Breast epithelium (tissue), 4 donors: ENCODE results near the gene OR2W3. TPM values are rescaled to one million over a fixed set of nuclear protein-coding genes. Genes with fewer than 3 reads are reported as not detected.
"Not testable (repeated sequence)": the region's sequence is repeated elsewhere in the genome, so short reads cannot be mapped to it uniquely, and the experiment has no call there.

ENCODE experiments used
- DNase-seq, 2 donors: peaks; one replicate each; pipeline ENCODE4 v3.0.0-alpha.2; 2019; ENCODE audit warnings: low spot score in 2 of 2
- H3K27ac ChIP-seq, 2 donors: fragments of 200-600 bp; sonication (generic) in 1 of 2; one replicate each; pipeline ENCODE4 v1.5.1; 2016 to 2019; ENCODE audit warnings: mild to moderate bottlenecking in 1 of 2
- H3K27me3 ChIP-seq, 2 donors: fragments of 200-600 bp; sonication (generic) in 1 of 2; one replicate each; pipeline versions ENCODE4 v1.5.1 to v1.6.0; 2017 to 2019; ENCODE audit warnings: control low read depth in 1 of 2, mild to moderate bottlenecking in 1 of 2
- H3K36me3 ChIP-seq: fragments of 200-600 bp; one replicate; pipeline ENCODE4 v1.5.1; 2019
- H3K4me1 ChIP-seq, 2 donors: fragments of 200-600 bp; sonication (generic); one replicate each; pipeline ENCODE4 v1.5.1; 2016 to 2019; ENCODE audit warnings: control low read depth in 1 of 2
- H3K4me3 ChIP-seq, 3 donors: fragments of 200-600 bp; sonication (generic); 1 replicate in 2 of 3; 2 replicates in 1 of 3; pipeline ENCODE4 v1.5.1; 2016 to 2019; ENCODE audit warnings: mild to moderate bottlenecking in 3 of 3, moderate library complexity in 2 of 3
- H3K9me3 ChIP-seq, 2 donors: fragments of 200-600 bp; sonication (generic) in 1 of 2; one replicate each; pipeline ENCODE4 v1.5.1; 2016 to 2019; ENCODE audit warnings: control low read depth in 1 of 2
- POLR2A ChIP-seq: fragments of 450-650 bp; IDR thresholded peaks from one replicate; pipeline ENCODE4 v1.6.1; 2016; ENCODE audit warnings: antibody characterized with exemption, mild to moderate bottlenecking, moderate library complexity
- POLR2AphosphoS5 ChIP-seq, 3 donors: sonication (generic); formaldehyde crosslinking; IDR thresholded peaks; one replicate each; pipeline ENCODE4 v1.6.1; 2017; ENCODE audit warnings: antibody characterized with exemption in 3 of 3
- intact Hi-C: fragments of 100-400 bp; cut with DNase I; formaldehyde crosslinking; loops from one replicate; pipeline ENCODE4 v1.15.1; 2023; ENCODE audit warnings: low total_unique reads
- total RNA-seq, 3 donors: library from RNA; depleted of rRNA; stranded (reverse); fragments of >200 nt; gene quantifications; one replicate each; pipeline ENCODE4 v1.1.0, GENCODE V29; 2016
- TF ChIP-seq, protein P1 (sequence below), 3 donors: fragments of 450-650 bp; IDR thresholded peaks; one replicate each; pipeline ENCODE4 v1.5.1; 2016 to 2017; ENCODE audit warnings: antibody characterized with exemption in 3 of 3, mild to moderate bottlenecking in 3 of 3, moderate library complexity in 3 of 3

The OR2W3 gene
- total RNA-seq, 3 donors from 2014 or later, result 3.6 TPM; not detected in 2

DNA sequence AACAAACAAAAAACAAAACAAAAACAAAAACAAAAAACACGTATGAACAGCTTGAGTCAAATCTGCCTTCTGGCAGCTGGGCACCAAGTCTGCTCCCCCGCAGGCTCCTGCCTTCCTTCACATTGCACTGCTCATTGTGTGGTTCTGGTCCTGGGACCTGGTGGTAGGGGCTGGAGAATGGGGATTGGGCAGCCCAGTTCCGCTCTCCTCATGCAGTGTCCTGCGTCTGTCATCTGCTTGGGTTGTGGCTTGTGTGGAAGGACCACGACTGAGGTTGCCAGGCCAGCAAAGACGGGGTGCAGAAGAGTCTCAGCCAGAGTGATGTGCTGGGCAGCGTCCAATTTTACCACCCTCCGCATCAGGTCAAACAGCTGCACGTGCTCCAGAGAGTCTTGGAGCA, 40.4 kb downstream of the OR2W3 start:
- Histone ChIP-seq H3K4me3 (no peak overlapping the region), H3K36me3 (no peaks in the 10 kb centered on the region), H3K27me3 (no peaks in the 10 kb centered on the region), H3K27ac (no peak overlapping the region), H3K9me3 (peaks cover 3 to 11% of the 10 kb centered on the region in 2 donors), H3K4me1 (no peaks in the 10 kb centered on the region)
- TF ChIP-seq POLR2AphosphoS5 (IDR thresholded peaks at IDR 0.05) (no peak), POLR2A (no peak)
- TF ChIP-seq, protein P1, sequence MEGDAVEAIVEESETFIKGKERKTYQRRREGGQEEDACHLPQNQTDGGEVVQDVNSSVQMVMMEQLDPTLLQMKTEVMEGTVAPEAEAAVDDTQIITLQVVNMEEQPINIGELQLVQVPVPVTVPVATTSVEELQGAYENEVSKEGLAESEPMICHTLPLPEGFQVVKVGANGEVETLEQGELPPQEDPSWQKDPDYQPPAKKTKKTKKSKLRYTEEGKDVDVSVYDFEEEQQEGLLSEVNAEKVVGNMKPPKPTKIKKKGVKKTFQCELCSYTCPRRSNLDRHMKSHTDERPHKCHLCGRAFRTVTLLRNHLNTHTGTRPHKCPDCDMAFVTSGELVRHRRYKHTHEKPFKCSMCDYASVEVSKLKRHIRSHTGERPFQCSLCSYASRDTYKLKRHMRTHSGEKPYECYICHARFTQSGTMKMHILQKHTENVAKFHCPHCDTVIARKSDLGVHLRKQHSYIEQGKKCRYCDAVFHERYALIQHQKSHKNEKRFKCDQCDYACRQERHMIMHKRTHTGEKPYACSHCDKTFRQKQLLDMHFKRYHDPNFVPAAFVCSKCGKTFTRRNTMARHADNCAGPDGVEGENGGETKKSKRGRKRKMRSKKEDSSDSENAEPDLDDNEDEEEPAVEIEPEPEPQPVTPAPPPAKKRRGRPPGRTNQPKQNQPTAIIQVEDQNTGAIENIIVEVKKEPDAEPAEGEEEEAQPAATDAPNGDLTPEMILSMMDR (IDR thresholded peaks at IDR 0.05), result no peak
- DNase-seq, result no peak
- intact Hi-C loops, result no loop called here

DNA sequence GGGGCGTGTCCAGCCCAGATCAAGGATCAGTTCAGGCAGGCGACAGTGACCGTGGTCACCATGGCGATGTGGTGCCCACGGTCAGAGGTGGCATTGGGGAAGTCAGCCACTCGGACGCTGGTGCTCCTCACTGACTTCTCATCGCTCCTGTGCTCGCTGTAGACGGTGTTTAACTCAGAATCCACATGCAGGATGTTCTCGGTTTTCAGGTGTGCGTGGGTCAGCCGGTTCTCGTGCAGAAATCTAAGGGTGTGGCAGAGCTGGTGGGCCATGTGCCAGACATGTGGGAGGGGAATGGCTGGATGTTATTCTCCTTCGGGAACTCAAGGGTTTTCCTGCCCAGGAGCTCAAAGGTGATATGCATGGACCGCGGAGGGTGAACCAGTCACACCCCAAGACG, 41.0 kb downstream of the OR2W3 start:
- peaks cover 3 to 11% of the 10 kb centered on the region in 2 donors for H3K9me3 ChIP-seq
- TF ChIP-seq POLR2A, result no peak
- TF ChIP-seq POLR2AphosphoS5 (IDR thresholded peaks at IDR 0.05), result no peak
- TF ChIP-seq, protein P1 (IDR thresholded peaks at IDR 0.05), result no peak
- no peak overlapping the region for H3K27ac ChIP-seq
- no peak overlapping the region for H3K4me3 ChIP-seq
- intact Hi-C loops, result no loop called here
- H3K4me1 ChIP-seq, result no peaks in the 10 kb centered on the region
- no peaks in the 10 kb centered on the region for H3K27me3 ChIP-seq
- no peaks in the 10 kb centered on the region for H3K36me3 ChIP-seq
- no peak for DNase-seq

DNA sequence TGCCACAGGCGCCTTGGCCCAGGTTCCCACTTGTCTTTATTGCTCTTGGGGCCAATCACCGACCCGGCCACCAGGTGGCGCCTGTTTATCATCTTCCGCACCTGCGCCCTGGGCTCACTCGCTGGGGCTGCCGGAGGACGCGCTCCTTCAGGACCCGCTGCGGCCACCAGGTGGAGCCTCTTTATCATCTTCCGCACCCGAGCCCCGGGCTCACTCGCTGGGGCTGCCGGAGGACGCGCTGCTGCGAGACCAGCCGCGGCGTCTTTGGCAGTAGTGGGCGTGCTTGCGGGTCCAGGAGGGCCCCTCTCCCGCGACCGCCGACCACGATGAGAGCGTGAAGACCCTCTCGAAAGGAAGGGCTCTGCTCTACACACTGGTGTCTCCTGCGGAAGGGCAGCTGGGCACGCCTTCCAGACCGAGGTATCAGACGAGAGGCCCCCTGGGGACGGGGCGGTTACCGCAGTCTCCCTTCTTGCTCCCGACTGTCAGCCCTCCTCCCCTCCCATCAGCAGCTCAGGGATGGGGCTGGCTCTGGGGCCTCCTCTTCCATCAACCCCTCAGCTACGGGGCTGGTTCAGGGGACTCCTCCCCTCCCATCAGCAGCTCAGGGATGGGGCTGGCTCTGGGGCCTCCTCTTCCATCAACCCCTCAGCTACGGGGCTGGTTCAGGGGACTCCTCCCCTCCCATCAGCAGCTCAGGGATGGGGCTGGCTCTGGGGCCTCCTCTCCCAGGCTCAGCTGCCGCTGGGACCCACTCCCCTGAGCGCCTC, 41.8 kb downstream of the OR2W3 start:
- TF ChIP-seq, protein P1 (IDR thresholded peaks at IDR 0.05), result peak; percentile 24 to 62 (median 47)
- peak; percentile 40 to 62 for DNase-seq
- Histone ChIP-seq H3K27ac (peak overlapping the region in 1 of 2 donors; percentile 38), H3K4me3 (peak overlapping the region in 2 of 3 donors; percentile 44 to 68), H3K9me3 (peaks cover 3 to 11% of the 10 kb centered on the region in 2 donors)
- intact Hi-C loops, H3K36me3 ChIP-seq, H3K4me1 ChIP-seq, H3K27me3 ChIP-seq: not testable (repeated sequence)

DNA sequence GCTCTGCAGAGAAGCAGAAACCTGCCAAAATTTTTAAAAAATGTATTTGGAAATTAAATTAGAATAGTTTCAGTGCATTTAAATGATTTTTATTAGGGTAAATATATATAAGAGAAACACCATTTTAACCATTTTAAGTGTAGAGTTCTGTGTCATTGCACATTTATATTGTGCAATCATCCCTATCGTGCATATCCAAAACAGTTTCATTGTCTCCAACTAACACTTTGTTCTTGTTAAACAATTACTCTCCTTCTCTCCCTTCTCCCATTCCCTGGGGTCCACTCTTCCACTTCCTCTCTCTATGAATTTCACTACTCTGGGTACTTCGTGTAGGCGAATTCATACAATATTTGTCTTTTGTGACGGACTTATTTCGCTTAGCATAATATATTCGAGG, 47.2 kb downstream of the OR2W3 start:
- intact Hi-C loops, result no loop called here
- Histone ChIP-seq H3K36me3 (no peaks in the 10 kb centered on the region), H3K4me1 (no peaks in the 10 kb centered on the region), H3K27me3 (no peaks in the 10 kb centered on the region), H3K27ac (no peak overlapping the region), H3K4me3 (no peak overlapping the region), H3K9me3 (peaks cover 4 to 5% of the 10 kb centered on the region in 2 donors)
- TF ChIP-seq POLR2AphosphoS5 (IDR thresholded peaks at IDR 0.05), result no peak
- TF ChIP-seq POLR2A, result no peak
- TF ChIP-seq, protein P1 (IDR thresholded peaks at IDR 0.05), result no peak
- DNase-seq, result no peak

Other genes starting within 250 kb of the OR2W3 start
- gene OR13G1, start 215.8 kb upstream of the OR2W3 start, total RNA-seq, result not detected
- not detected for gene OR6F1, start 178.9 kb upstream of the OR2W3 start, total RNA-seq
- gene OR14K1, start 157.0 kb upstream of the OR2W3 start, total RNA-seq, result 1 to 10 TPM in 2 of 3 donors, not detected in 1; 1.0 to 1.3 TPM
- gene OR14A2, start 147.4 kb upstream of the OR2W3 start, total RNA-seq, result not detected
- not detected for gene OR1C1, start 135.0 kb upstream of the OR2W3 start, total RNA-seq
- gene OR14A16, start 71.5 kb upstream of the OR2W3 start, total RNA-seq, result not detected
- gene OR11L1, start 53.7 kb upstream of the OR2W3 start, total RNA-seq, result not detected
- 1 to 10 TPM in 2 of 3 donors, under 1 TPM in 1; 0.32 to 4.6 (median 1.0) TPM for gene TRIM58, start 38.4 kb upstream of the OR2W3 start, total RNA-seq
- gene OR2T8, start 24.7 kb downstream of the OR2W3 start, total RNA-seq, result not detected
- not detected for gene OR2AJ1, start 29.3 kb downstream of the OR2W3 start, total RNA-seq
- 1 to 10 TPM in 1 of 3 donors, under 1 TPM in 1, not detected in 1; 0.73 to 1.3 TPM for gene OR2L8, start 53.3 kb downstream of the OR2W3 start, total RNA-seq
- under 1 TPM in 1 of 3 donors, not detected in 2; 0.44 TPM for gene OR2AK2, start 69.6 kb downstream of the OR2W3 start, total RNA-seq
- gene OR2L5, start 118.1 kb downstream of the OR2W3 start, total RNA-seq, result under 1 TPM in 2 of 3 donors, not detected in 1; 0.44 to 0.66 TPM
- under 1 TPM in 2 of 3 donors, not detected in 1; 0.66 to 0.73 TPM for gene OR2L2, start 134.5 kb downstream of the OR2W3 start, total RNA-seq
- under 1 TPM in 2 of 3 donors, not detected in 1; 0.15 to 0.33 TPM for gene OR2L3, start 151.2 kb downstream of the OR2W3 start, total RNA-seq
- gene OR2L13, start 199.6 kb downstream of the OR2W3 start, total RNA-seq, result under 1 TPM in 2 of 3 donors, not detected in 1; 0.29 to 0.33 TPM
- gene OR2M5, start 249.6 kb downstream of the OR2W3 start, total RNA-seq, result not detected